GM21723 (cell line): ENCODE results near the gene RHCG.

Experiments
- ATAC-seq: cut with Tn5 transposase; IDR thresholded peaks from one replicate; pipeline ENCODE4 v1.9.1; 2021; ENCODE audit warnings: mild to moderate bottlenecking, moderate library complexity; ENCODE audit not compliant: unreplicated experiment

Gene RHCG

GRCh38 chr15:89496155-89497098 is at the start of gene RHCG:
Gene RHCG, minus strand, starts transcription at chr15:89496583. Its CDS starts 39 bp downstream, at chr15:89496544.
- no peak for ATAC-seq

- ATAC-seq = no peak
These were observed 47.0 kb upstream of the RHCG start for GRCh38 chr15:89543389-89543788.

GRCh38 chr15:89542369-89542768 is 46.0 kb upstream of the RHCG start:
- ATAC-seq = no peak

- ATAC-seq = no peak
These were observed 42.6 kb upstream of the RHCG start for GRCh38 chr15:89539027-89539426.

GRCh38 chr15:89533861-89534544 is 37.6 kb upstream of the RHCG start:
- no peak for ATAC-seq

GRCh38 chr15:89531796-89532537 is 35.6 kb upstream of the RHCG start:
- ATAC-seq = no peak

GRCh38 chr15:89530976-89531375 is 34.6 kb upstream of the RHCG start:
- no peak for ATAC-seq

- no peak for ATAC-seq
These were observed 32.5 kb upstream of the RHCG start for GRCh38 chr15:89528757-89529352.

- ATAC-seq = no peak
These were observed 30.4 kb upstream of the RHCG start for GRCh38 chr15:89526601-89527441.

GRCh38 chr15:89526181-89526580 is 29.8 kb upstream of the RHCG start:
- ATAC-seq = no peak

GRCh38 chr15:89524184-89524583 is 27.8 kb upstream of the RHCG start:
- ATAC-seq = no peak

GRCh38 chr15:89523101-89523500 is 26.7 kb upstream of the RHCG start:
- ATAC-seq = no peak

GRCh38 chr15:89521605-89522004 is 25.2 kb upstream of the RHCG start:
- no peak for ATAC-seq

- ATAC-seq = no peak
These were observed 19.1 kb upstream of the RHCG start for GRCh38 chr15:89515477-89515876.

- ATAC-seq = no peak
These were observed 18.4 kb upstream of the RHCG start for GRCh38 chr15:89514596-89515406.

- no peak for ATAC-seq
These were observed 17.8 kb upstream of the RHCG start for GRCh38 chr15:89514186-89514585.

GRCh38 chr15:89513284-89513683 is 16.9 kb upstream of the RHCG start:
- no peak for ATAC-seq

- ATAC-seq = no peak
These were observed 16.2 kb upstream of the RHCG start for GRCh38 chr15:89512631-89513030.

- ATAC-seq = no peak
These were observed 9.8 kb upstream of the RHCG start for GRCh38 chr15:89506026-89506686.
